Mammary epithelial cell (primary cell): ENCODE data around the gene EDEM2.

Experiments
- CTCF ChIP-seq, 2 donors: IDR thresholded peaks in 1 of 2; conservative IDR thresholded peaks in 1 of 2; 2 replicates each; pipeline ENCODE4 v1.5.1; 2011 to 2012; ENCODE audit warnings: inconsistent platforms in 2 of 2, low read length in 2 of 2, mild to moderate bottlenecking in 2 of 2, control low read depth in 1 of 2, low read depth in 1 of 2; ENCODE audit not compliant: insufficient read depth in 1 of 2; ENCODE audit errors: extremely low read depth in 1 of 2
- EZH2 ChIP-seq: IDR thresholded peaks from 2 replicates; pipeline ENCODE4 v1.6.1; 2012; ENCODE audit warnings: low read length, inconsistent platforms, borderline replicate concordance

- TF ChIP-seq CTCF (conservative IDR thresholded peaks at IDR 0.05 in 1 of 2, IDR thresholded peaks at IDR 0.05 in 1 of 2; ENCODE audit: extremely low read depth in 1 of 2, insufficient read depth in 1 of 2, low read depth in 1 of 2, low read length in 2 of 2) (no peak), EZH2 (no peak)
Measured at GRCh38 chr20:35171438-35171752, 24.3 kb upstream of the EDEM2 start.
